Astrocyte (in vitro differentiated cells and primary cell): Measurements from ENCODE around the gene ELMO2. TPM values are rescaled to one million over a fixed set of nuclear protein-coding genes. Genes with fewer than 3 reads are reported as not detected.

ENCODE experiments used
- DNase-seq: peaks from one replicate; pipeline ENCODE4 v3.0.0-alpha.2; 2010; ENCODE audit warnings: low read depth
- FAIRE-seq: peaks from 2 replicates; lab custom pipeline; 2011; peaks lifted over from hg19 to GRCh38; lab: Jason Lieb, UNC
- H2AFZ ChIP-seq: 2 replicates; pipeline ENCODE4 v1.6.0; 2012; ENCODE audit warnings: low read depth, low read length, inconsistent platforms
- H3K27ac ChIP-seq: 2 replicates; pipeline ENCODE4 v1.5.1; 2011; ENCODE audit warnings: low read depth, low read length, inconsistent platforms
- H3K27me3 ChIP-seq: 2 replicates; pipeline ENCODE4 v1.6.0; 2011; ENCODE audit warnings: low read length, inconsistent platforms; ENCODE audit not compliant: insufficient read depth
- H3K36me3 ChIP-seq: 2 replicates; pipeline ENCODE4 v1.5.1; 2011; ENCODE audit warnings: low read length, inconsistent platforms; ENCODE audit not compliant: insufficient read depth
- H3K4me1 ChIP-seq: 2 replicates; pipeline ENCODE4 v1.5.1; 2011; ENCODE audit warnings: low read length, inconsistent platforms; ENCODE audit not compliant: insufficient read depth
- H3K4me2 ChIP-seq: 2 replicates; pipeline ENCODE4 v1.6.0; 2012; ENCODE audit warnings: low read length, inconsistent platforms
- H3K4me3 ChIP-seq: 2 replicates; pipeline ENCODE4 v1.5.1; 2011; ENCODE audit warnings: low read depth, mild to moderate bottlenecking, low read length, inconsistent platforms; ENCODE audit not compliant: insufficient read depth
- H3K79me2 ChIP-seq: 2 replicates; pipeline ENCODE4 v1.6.0; 2012; ENCODE audit warnings: mild to moderate bottlenecking, low read length, inconsistent platforms; ENCODE audit not compliant: insufficient read depth
- H3K9ac ChIP-seq: 2 replicates; pipeline ENCODE4 v1.6.0; 2012; ENCODE audit warnings: mild to moderate bottlenecking, low read length, inconsistent platforms
- H3K9me3 ChIP-seq: 2 replicates; pipeline ENCODE4 v1.5.1; 2012; ENCODE audit warnings: low read depth, mild to moderate bottlenecking, low read length, inconsistent platforms; ENCODE audit not compliant: insufficient read depth
- H4K20me1 ChIP-seq: 2 replicates; pipeline ENCODE4 v1.6.0; 2012; ENCODE audit warnings: low read length, inconsistent platforms; ENCODE audit not compliant: insufficient read depth
- H3K27ac Mint-ChIP-seq: one replicate; pipeline ENCODE4 v1.8.0; 2021; ENCODE audit warnings: mild to moderate bottlenecking, mixed read lengths; ENCODE audit not compliant: unreplicated experiment
- H3K27me3 Mint-ChIP-seq: one replicate; pipeline ENCODE4 v1.8.0; 2021; ENCODE audit warnings: low read depth, mixed read lengths; ENCODE audit not compliant: unreplicated experiment
- H3K36me3 Mint-ChIP-seq: one replicate; pipeline ENCODE4 v1.8.0; 2021; ENCODE audit warnings: low read depth, mixed read lengths; ENCODE audit not compliant: unreplicated experiment
- H3K4me1 Mint-ChIP-seq: one replicate; pipeline ENCODE4 v1.8.0; 2021; ENCODE audit warnings: low read depth, mixed read lengths; ENCODE audit not compliant: unreplicated experiment
- H3K4me3 Mint-ChIP-seq: one replicate; pipeline ENCODE4 v1.8.0; 2021; ENCODE audit warnings: mild to moderate bottlenecking, moderate library complexity, mixed read lengths; ENCODE audit not compliant: unreplicated experiment
- H3K9me3 Mint-ChIP-seq: one replicate; pipeline ENCODE4 v1.8.0; 2021; ENCODE audit warnings: mild to moderate bottlenecking, mixed read lengths; ENCODE audit not compliant: unreplicated experiment
- CTCF ChIP-seq: IDR thresholded peaks from 2 replicates; pipeline ENCODE4 v1.5.1; 2011; ENCODE audit warnings: low read depth, mild to moderate bottlenecking, inconsistent platforms, low read length, moderate library complexity; ENCODE audit not compliant: insufficient read depth
- EZH2 ChIP-seq: IDR thresholded peaks from 2 replicates; pipeline ENCODE4 v1.6.1; 2012; ENCODE audit warnings: mild to moderate bottlenecking, low read length, inconsistent platforms; ENCODE audit not compliant: insufficient read depth
- total RNA-seq: library from RNA; stranded (reverse); gene quantifications from 2 replicates; pipeline ENCODE4 v1.2.1, GENCODE V29; 2021

ELMO2 gene
- total RNA-seq, 1 donor from 2014 or later = 53.4 TPM

- FAIRE-seq = no peak
- Histone ChIP-seq H3K27me3 (peaks cover 2% of the 10 kb centered on the region), H3K9ac (no peak overlapping the region), H3K4me1 (no peaks in the 10 kb centered on the region), H3K9me3 (no peaks in the 10 kb centered on the region), H3K27ac (no peak overlapping the region), H2AFZ (no peak overlapping the region), H4K20me1 (no peaks in the 10 kb centered on the region), H3K36me3 (no peaks in the 10 kb centered on the region), H3K4me3 (no peak overlapping the region), H3K4me2 (no peak overlapping the region), H3K79me2 (no peaks in the 10 kb centered on the region)
- no peaks in the 10 kb centered on the region for H3K36me3 Mint-ChIP-seq
- peaks cover 10% of the 10 kb centered on the region for H3K9me3 Mint-ChIP-seq
- no peak overlapping the region for H3K4me3 Mint-ChIP-seq
- peaks cover 6% of the 10 kb centered on the region for H3K27me3 Mint-ChIP-seq
- TF ChIP-seq EZH2 = no peak
- TF ChIP-seq CTCF = no peak
- DNase-seq = no peak
- H3K4me1 Mint-ChIP-seq = peaks cover 5% of the 10 kb centered on the region
- no peak overlapping the region for H3K27ac Mint-ChIP-seq
Measured at GRCh38 chr20:46439837-46440236, 33.4 kb upstream of the ELMO2 start.

GRCh38 chr20:46438156-46438750 lies 31.8 kb upstream of the ELMO2 start:
- H3K79me2 ChIP-seq = no peaks in the 10 kb centered on the region
- Mint-ChIP-seq H3K27me3 (peaks cover 13% of the 10 kb centered on the region), H3K4me1 (peaks cover 5% of the 10 kb centered on the region), H3K27ac (no peak overlapping the region), H3K4me3 (no peak overlapping the region), H3K36me3 (no peaks in the 10 kb centered on the region), H3K9me3 (peaks cover 4% of the 10 kb centered on the region)
- no peak overlapping the region for H3K4me3 ChIP-seq
- H3K27ac ChIP-seq = no peak overlapping the region
- FAIRE-seq (no peak), DNase-seq (peak; percentile 3)
- no peak overlapping the region for H3K4me2 ChIP-seq
- H3K4me1 ChIP-seq = no peaks in the 10 kb centered on the region
- no peak overlapping the region for H3K9ac ChIP-seq
- no peaks in the 10 kb centered on the region for H3K27me3 ChIP-seq
- no peaks in the 10 kb centered on the region for H4K20me1 ChIP-seq
- TF ChIP-seq CTCF = peak; percentile 32
- no peak for TF ChIP-seq EZH2
- H3K9me3 ChIP-seq = no peaks in the 10 kb centered on the region
- H2AFZ ChIP-seq = no peak overlapping the region
- H3K36me3 ChIP-seq = no peaks in the 10 kb centered on the region

- DNase-seq = no peak
- peaks cover 4% of the 10 kb centered on the region for H3K9me3 Mint-ChIP-seq
Measured at GRCh38 chr20:46435146-46435545, 28.7 kb upstream of the ELMO2 start.

More at GRCh38 chr20:46435146-46435545, 28.7 kb upstream of the ELMO2 start:
- no peak overlapping the region for H3K4me3 ChIP-seq
- no peak overlapping the region for H3K4me2 ChIP-seq
- no peaks in the 10 kb centered on the region for H3K36me3 ChIP-seq
- no peaks in the 10 kb centered on the region for H3K9me3 ChIP-seq
- no peaks in the 10 kb centered on the region for H3K79me2 ChIP-seq
- H3K9ac ChIP-seq = no peak overlapping the region
- Mint-ChIP-seq H3K27ac (no peak overlapping the region), H3K27me3 (peaks cover 12% of the 10 kb centered on the region), H3K36me3 (no peaks in the 10 kb centered on the region), H3K4me1 (no peaks in the 10 kb centered on the region), H3K4me3 (no peak overlapping the region)
- H3K4me1 ChIP-seq = no peaks in the 10 kb centered on the region
- no peaks in the 10 kb centered on the region for H4K20me1 ChIP-seq
- FAIRE-seq = no peak
- H3K27me3 ChIP-seq = peaks cover 8% of the 10 kb centered on the region
- H3K27ac ChIP-seq = no peak overlapping the region
- H2AFZ ChIP-seq = no peak overlapping the region
- TF ChIP-seq EZH2 = no peak
- no peak for TF ChIP-seq CTCF
